ENCODE data around the gene PIRT.
A peak's percentile ranks its signal among the peaks of the same experiment; 100 is the strongest.
"Not testable (repeated sequence)": the region's sequence is repeated elsewhere in the genome, so short reads cannot be mapped to it uniquely, and the experiment has no call there.

PIRT gene

DNA sequence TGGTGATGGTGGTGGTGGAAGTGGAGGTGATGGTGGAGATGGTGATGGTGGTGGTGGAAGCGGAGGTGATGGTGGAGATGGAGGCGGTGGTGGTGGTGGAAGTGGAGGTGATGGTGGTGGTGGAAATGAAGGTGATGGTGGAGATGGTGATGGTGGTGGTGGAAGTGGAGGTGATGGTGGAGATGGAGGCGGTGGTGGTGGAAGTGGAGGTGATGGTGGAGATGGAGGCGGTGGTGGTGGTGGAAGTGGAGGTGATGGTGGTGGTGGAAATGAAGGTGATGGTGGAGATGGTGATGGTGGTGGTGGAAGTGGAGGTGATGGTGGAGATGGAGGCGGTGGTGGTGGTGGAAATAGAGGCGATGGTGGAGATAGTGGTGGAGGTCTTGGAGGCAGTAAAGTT, 8.7 kb upstream of the PIRT start:
- H3K36me3 ChIP-seq (ENCODE audit: control insufficient read depth in 2 of 2, insufficient read depth in 2 of 2, low read length in 2 of 2); H3K27ac ChIP-seq (ENCODE audit: low read depth in 2 of 2, low read length in 2 of 2); H3K9ac ChIP-seq (ENCODE audit: low read depth in 1 of 2, low read length in 2 of 2); H3K9me3 ChIP-seq (ENCODE audit: control insufficient read depth in 2 of 2, low read length in 2 of 2); H3K4me3 ChIP-seq (ENCODE audit: low read length in 2 of 2); H3K27me3 ChIP-seq (ENCODE audit: control insufficient read depth in 2 of 2, insufficient read depth in 2 of 2, low read length in 2 of 2): not testable (repeated sequence)
- H3K4me1 ChIP-seq (ENCODE audit: control insufficient read depth in 2 of 2, insufficient read depth in 2 of 2, low read length in 2 of 2): peaks cover 10 to 17% of the 10 kb centered on the region in 2 donors

GRCh38 chr17:10845388-10845751, 7.5 kb upstream of the PIRT start:
- H3K9me3 ChIP-seq (ENCODE audit: control insufficient read depth in 2 of 2, low read length in 2 of 2): no peaks in the 10 kb centered on the region
- H3K4me1 ChIP-seq (ENCODE audit: control insufficient read depth in 2 of 2, insufficient read depth in 2 of 2, low read length in 2 of 2): peaks cover 10 to 17% of the 10 kb centered on the region in 2 donors
- H3K27me3 ChIP-seq (ENCODE audit: control insufficient read depth in 2 of 2, insufficient read depth in 2 of 2, low read length in 2 of 2): no peaks in the 10 kb centered on the region
- peak overlapping the region; percentile 80 to 89 for H3K4me3 ChIP-seq (ENCODE audit: low read length in 2 of 2)
- H3K36me3 ChIP-seq (ENCODE audit: control insufficient read depth in 2 of 2, insufficient read depth in 2 of 2, low read length in 2 of 2): peaks cover 0 to 8% of the 10 kb centered on the region in 2 donors
- H3K27ac ChIP-seq (ENCODE audit: low read depth in 2 of 2, low read length in 2 of 2): peak overlapping the region; percentile 94 to 95
- H3K9ac ChIP-seq (ENCODE audit: low read depth in 1 of 2, low read length in 2 of 2): peak overlapping the region in 1 of 2 donors; percentile 65

- peaks cover 0 to 4% of the 10 kb centered on the region in 2 donors for H3K36me3 ChIP-seq (ENCODE audit: control insufficient read depth in 2 of 2, insufficient read depth in 2 of 2, low read length in 2 of 2)
- peak overlapping the region; percentile 80 to 89 for H3K4me3 ChIP-seq (ENCODE audit: low read length in 2 of 2)
- H3K27ac ChIP-seq (ENCODE audit: low read depth in 2 of 2, low read length in 2 of 2): peak overlapping the region; percentile 94 to 95
- peak overlapping the region; percentile 65 to 90 for H3K9ac ChIP-seq (ENCODE audit: low read depth in 1 of 2, low read length in 2 of 2)
- no peaks in the 10 kb centered on the region for H3K27me3 ChIP-seq (ENCODE audit: control insufficient read depth in 2 of 2, insufficient read depth in 2 of 2, low read length in 2 of 2)
- peaks cover 10 to 17% of the 10 kb centered on the region in 2 donors for H3K4me1 ChIP-seq (ENCODE audit: control insufficient read depth in 2 of 2, insufficient read depth in 2 of 2, low read length in 2 of 2)
- no peaks in the 10 kb centered on the region for H3K9me3 ChIP-seq (ENCODE audit: control insufficient read depth in 2 of 2, low read length in 2 of 2)
Measured at GRCh38 chr17:10844621-10845387, 6.9 kb upstream of the PIRT start.

- peak overlapping the region; percentile 94 to 95 for H3K27ac ChIP-seq (ENCODE audit: low read depth in 2 of 2, low read length in 2 of 2)
- no peaks in the 10 kb centered on the region for H3K36me3 ChIP-seq (ENCODE audit: control insufficient read depth in 2 of 2, insufficient read depth in 2 of 2, low read length in 2 of 2)
- peak overlapping the region; percentile 80 to 89 for H3K4me3 ChIP-seq (ENCODE audit: low read length in 2 of 2)
- peaks cover 10 to 17% of the 10 kb centered on the region in 2 donors for H3K4me1 ChIP-seq (ENCODE audit: control insufficient read depth in 2 of 2, insufficient read depth in 2 of 2, low read length in 2 of 2)
- H3K9ac ChIP-seq (ENCODE audit: low read depth in 1 of 2, low read length in 2 of 2): peak overlapping the region; percentile 38 to 65
- H3K27me3 ChIP-seq (ENCODE audit: control insufficient read depth in 2 of 2, insufficient read depth in 2 of 2, low read length in 2 of 2): no peaks in the 10 kb centered on the region
- H3K9me3 ChIP-seq (ENCODE audit: control insufficient read depth in 2 of 2, low read length in 2 of 2): no peaks in the 10 kb centered on the region
Measured at GRCh38 chr17:10843811-10844210, 5.9 kb upstream of the PIRT start.

DNA sequence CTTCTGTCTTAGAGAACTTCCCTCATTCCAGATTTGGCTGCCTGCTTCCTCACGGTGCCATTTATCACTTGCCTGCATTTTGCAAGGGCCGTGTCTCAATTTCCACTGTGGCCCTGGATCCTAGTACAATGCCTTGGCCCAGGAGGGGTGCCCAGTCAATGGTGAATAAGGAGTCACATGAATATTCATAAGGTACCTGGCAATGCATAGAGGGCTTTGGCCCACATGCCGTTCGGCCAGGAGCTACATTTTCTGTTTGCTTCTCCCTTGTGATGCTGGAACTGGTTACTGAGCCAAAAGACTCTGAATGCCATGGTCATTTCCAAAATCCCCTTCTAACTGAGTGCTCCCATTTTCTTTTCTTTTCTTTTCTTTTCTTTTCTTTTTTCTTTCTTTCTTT, 4.8 kb upstream of the PIRT start:
- Histone ChIP-seq H3K27me3 (ENCODE audit: control insufficient read depth in 2 of 2, insufficient read depth in 2 of 2, low read length in 2 of 2) (no peaks in the 10 kb centered on the region), H3K9me3 (ENCODE audit: control insufficient read depth in 2 of 2, low read length in 2 of 2) (no peaks in the 10 kb centered on the region), H3K27ac (ENCODE audit: low read depth in 2 of 2, low read length in 2 of 2) (no peak overlapping the region), H3K4me3 (ENCODE audit: low read length in 2 of 2) (no peak overlapping the region), H3K9ac (ENCODE audit: low read depth in 1 of 2, low read length in 2 of 2) (no peak overlapping the region), H3K36me3 (ENCODE audit: control insufficient read depth in 2 of 2, insufficient read depth in 2 of 2, low read length in 2 of 2) (no peaks in the 10 kb centered on the region), H3K4me1 (ENCODE audit: control insufficient read depth in 2 of 2, insufficient read depth in 2 of 2, low read length in 2 of 2) (peaks cover 10 to 18% of the 10 kb centered on the region in 2 donors)

DNA sequence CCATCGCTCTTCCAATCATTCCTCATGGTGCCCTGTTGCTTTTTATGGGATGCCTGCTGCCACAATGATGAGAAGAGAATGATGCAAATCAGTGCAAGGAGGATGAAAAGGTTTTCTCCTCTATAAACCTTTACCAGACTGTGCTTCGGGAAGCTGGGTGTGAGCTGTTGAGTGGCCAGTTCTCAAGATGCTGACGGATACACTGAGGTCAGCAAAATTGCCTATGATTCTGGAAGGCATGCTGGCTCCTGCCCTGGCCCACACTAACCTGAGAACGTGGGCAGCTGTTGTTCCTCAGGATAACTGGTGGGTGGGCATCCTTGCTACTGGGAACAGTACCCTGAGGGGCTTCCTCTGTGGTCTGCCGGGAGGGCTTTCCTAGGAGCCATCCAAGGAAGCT, 795 bp upstream of the PIRT start:
- H3K4me3 ChIP-seq (ENCODE audit: low read length in 2 of 2): no peak overlapping the region
- no peaks in the 10 kb centered on the region for H3K9me3 ChIP-seq (ENCODE audit: control insufficient read depth in 2 of 2, low read length in 2 of 2)
- H3K4me1 ChIP-seq (ENCODE audit: control insufficient read depth in 2 of 2, insufficient read depth in 2 of 2, low read length in 2 of 2): peaks cover 18 to 24% of the 10 kb centered on the region in 2 donors
- H3K27me3 ChIP-seq (ENCODE audit: control insufficient read depth in 2 of 2, insufficient read depth in 2 of 2, low read length in 2 of 2): no peaks in the 10 kb centered on the region
- no peak overlapping the region for H3K27ac ChIP-seq (ENCODE audit: low read depth in 2 of 2, low read length in 2 of 2)
- no peaks in the 10 kb centered on the region for H3K36me3 ChIP-seq (ENCODE audit: control insufficient read depth in 2 of 2, insufficient read depth in 2 of 2, low read length in 2 of 2)
- H3K9ac ChIP-seq (ENCODE audit: low read depth in 1 of 2, low read length in 2 of 2): no peak overlapping the region

GRCh38 chr17:10836966-10837590, 809 bp downstream of the PIRT start:
- H3K27ac ChIP-seq (ENCODE audit: low read depth in 2 of 2, low read length in 2 of 2): peak overlapping the region; percentile 64 to 65
- peak overlapping the region in 1 of 2 donors; percentile 41 for H3K9ac ChIP-seq (ENCODE audit: low read depth in 1 of 2, low read length in 2 of 2)
- H3K4me3 ChIP-seq (ENCODE audit: low read length in 2 of 2): peak overlapping the region in 1 of 2 donors; percentile 10
- H3K27me3 ChIP-seq (ENCODE audit: control insufficient read depth in 2 of 2, insufficient read depth in 2 of 2, low read length in 2 of 2): no peaks in the 10 kb centered on the region
- no peaks in the 10 kb centered on the region for H3K9me3 ChIP-seq (ENCODE audit: control insufficient read depth in 2 of 2, low read length in 2 of 2)
- no peaks in the 10 kb centered on the region for H3K36me3 ChIP-seq (ENCODE audit: control insufficient read depth in 2 of 2, insufficient read depth in 2 of 2, low read length in 2 of 2)
- H3K4me1 ChIP-seq (ENCODE audit: control insufficient read depth in 2 of 2, insufficient read depth in 2 of 2, low read length in 2 of 2): peaks cover 15 to 26% of the 10 kb centered on the region in 2 donors

DNA sequence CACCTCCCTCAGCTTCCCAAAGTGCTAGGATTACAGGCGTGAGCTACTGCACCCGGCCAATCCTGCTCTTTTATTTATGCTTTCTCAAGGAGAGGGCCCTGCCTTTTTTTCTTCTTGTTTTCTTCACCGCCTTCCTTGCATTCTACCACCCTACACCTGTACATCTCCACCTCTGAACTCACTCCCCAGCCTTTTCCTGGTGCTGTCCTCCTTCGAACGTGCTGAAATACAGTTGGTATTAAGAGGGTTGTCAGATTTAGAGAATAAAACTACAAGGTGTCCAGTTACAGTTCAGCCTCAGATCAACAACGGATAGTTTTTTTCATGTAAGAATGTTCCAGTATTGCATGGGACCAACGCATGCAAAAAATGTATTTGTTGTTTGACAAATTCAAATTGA, 1.7 kb downstream of the PIRT start:
- no peaks in the 10 kb centered on the region for H3K36me3 ChIP-seq (ENCODE audit: control insufficient read depth in 2 of 2, insufficient read depth in 2 of 2, low read length in 2 of 2)
- H3K9me3 ChIP-seq (ENCODE audit: control insufficient read depth in 2 of 2, low read length in 2 of 2): no peaks in the 10 kb centered on the region
- peak overlapping the region in 1 of 2 donors; percentile 39 for H3K9ac ChIP-seq (ENCODE audit: low read depth in 1 of 2, low read length in 2 of 2)

DNA sequence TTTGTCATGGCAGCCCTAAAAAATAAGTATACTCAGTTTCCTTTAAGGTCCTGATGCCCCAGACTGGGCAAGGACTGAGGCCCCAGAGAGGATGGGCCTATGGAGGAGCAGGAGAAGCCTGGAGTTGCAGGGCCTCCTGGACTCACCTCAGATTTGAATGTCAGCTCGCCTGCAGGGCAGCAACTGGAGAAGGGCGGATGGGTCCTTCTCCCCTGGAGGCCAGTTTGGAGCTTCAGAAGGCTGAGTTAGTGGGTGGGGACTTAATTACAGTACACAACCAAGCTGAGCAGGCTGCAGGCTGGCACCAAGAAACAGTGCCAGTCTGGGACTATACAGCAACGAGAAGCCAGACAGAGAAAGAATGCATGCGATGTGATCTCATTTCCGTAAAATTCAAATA, 6.2 kb downstream of the PIRT start:
- Histone ChIP-seq H3K9ac (ENCODE audit: low read depth in 1 of 2, low read length in 2 of 2) (no peak overlapping the region), H3K27ac (ENCODE audit: low read depth in 2 of 2, low read length in 2 of 2) (no peak overlapping the region), H3K4me1 (ENCODE audit: control insufficient read depth in 2 of 2, insufficient read depth in 2 of 2, low read length in 2 of 2) (peaks cover 8 to 39% of the 10 kb centered on the region in 2 donors), H3K9me3 (ENCODE audit: control insufficient read depth in 2 of 2, low read length in 2 of 2) (no peaks in the 10 kb centered on the region), H3K4me3 (ENCODE audit: low read length in 2 of 2) (no peak overlapping the region), H3K36me3 (ENCODE audit: control insufficient read depth in 2 of 2, insufficient read depth in 2 of 2, low read length in 2 of 2) (no peaks in the 10 kb centered on the region), H3K27me3 (ENCODE audit: control insufficient read depth in 2 of 2, insufficient read depth in 2 of 2, low read length in 2 of 2) (no peaks in the 10 kb centered on the region)

More for the DNA sequence above, 1.7 kb downstream of the PIRT start:
- peak overlapping the region in 1 of 2 donors; percentile 64 for H3K27ac ChIP-seq (ENCODE audit: low read depth in 2 of 2, low read length in 2 of 2)
- H3K27me3 ChIP-seq (ENCODE audit: control insufficient read depth in 2 of 2, insufficient read depth in 2 of 2, low read length in 2 of 2): no peaks in the 10 kb centered on the region
- no peak overlapping the region for H3K4me3 ChIP-seq (ENCODE audit: low read length in 2 of 2)
- H3K4me1 ChIP-seq (ENCODE audit: control insufficient read depth in 2 of 2, insufficient read depth in 2 of 2, low read length in 2 of 2): peaks cover 15 to 31% of the 10 kb centered on the region in 2 donors

DNA sequence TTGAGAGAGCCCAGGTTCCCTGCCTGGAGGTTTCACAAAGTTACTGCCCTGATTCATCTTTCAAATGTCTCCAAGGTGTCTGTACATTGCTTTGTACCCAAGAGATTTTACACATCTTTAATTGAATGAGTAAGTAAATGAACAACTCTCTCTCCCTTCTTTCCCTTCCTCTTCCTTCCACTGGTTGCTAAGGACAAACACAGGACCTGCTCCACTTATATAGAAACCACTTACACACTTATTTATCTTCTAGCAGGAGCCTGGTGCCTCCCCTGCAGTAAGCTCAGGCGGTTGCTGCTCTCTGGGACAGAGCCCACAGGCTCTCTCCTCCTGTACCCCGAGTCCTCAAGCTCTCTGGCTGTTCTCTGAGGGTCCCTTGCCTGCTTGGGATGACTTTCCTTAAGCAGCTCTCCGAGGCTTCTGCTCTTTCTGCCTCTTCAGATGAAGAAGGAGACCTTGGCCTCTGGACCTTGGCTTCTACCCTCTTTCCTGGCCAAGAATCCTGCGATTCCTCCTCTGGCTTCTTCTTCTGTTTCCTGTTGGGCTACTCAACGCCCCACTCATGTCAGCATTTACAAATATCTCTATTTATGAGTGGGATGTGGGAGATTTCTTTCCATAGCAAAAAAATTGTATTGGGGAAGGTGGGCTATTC, 9.9 kb downstream of the PIRT start:
- peaks cover 2 to 29% of the 10 kb centered on the region in 2 donors for H3K4me1 ChIP-seq (ENCODE audit: control insufficient read depth in 2 of 2, insufficient read depth in 2 of 2, low read length in 2 of 2)
- H3K9ac ChIP-seq (ENCODE audit: low read depth in 1 of 2, low read length in 2 of 2): peak overlapping the region in 1 of 2 donors; percentile 22
- H3K27ac ChIP-seq (ENCODE audit: low read depth in 2 of 2, low read length in 2 of 2): peak overlapping the region in 1 of 2 donors; percentile 58
- no peaks in the 10 kb centered on the region for H3K9me3 ChIP-seq (ENCODE audit: control insufficient read depth in 2 of 2, low read length in 2 of 2)
- H3K4me3 ChIP-seq (ENCODE audit: low read length in 2 of 2): no peak overlapping the region
- H3K27me3 ChIP-seq (ENCODE audit: control insufficient read depth in 2 of 2, insufficient read depth in 2 of 2, low read length in 2 of 2): no peaks in the 10 kb centered on the region
- no peaks in the 10 kb centered on the region for H3K36me3 ChIP-seq (ENCODE audit: control insufficient read depth in 2 of 2, insufficient read depth in 2 of 2, low read length in 2 of 2)

Data from mucosa of rectum (tissue), 2 donors.